Measurements from ENCODE around the gene NINJ1.
A peak's percentile ranks its signal among the peaks of the same experiment; 100 is the strongest.

The NINJ1 gene, protein sequence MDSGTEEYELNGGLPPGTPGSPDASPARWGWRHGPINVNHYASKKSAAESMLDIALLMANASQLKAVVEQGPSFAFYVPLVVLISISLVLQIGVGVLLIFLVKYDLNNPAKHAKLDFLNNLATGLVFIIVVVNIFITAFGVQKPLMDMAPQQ

DNA sequence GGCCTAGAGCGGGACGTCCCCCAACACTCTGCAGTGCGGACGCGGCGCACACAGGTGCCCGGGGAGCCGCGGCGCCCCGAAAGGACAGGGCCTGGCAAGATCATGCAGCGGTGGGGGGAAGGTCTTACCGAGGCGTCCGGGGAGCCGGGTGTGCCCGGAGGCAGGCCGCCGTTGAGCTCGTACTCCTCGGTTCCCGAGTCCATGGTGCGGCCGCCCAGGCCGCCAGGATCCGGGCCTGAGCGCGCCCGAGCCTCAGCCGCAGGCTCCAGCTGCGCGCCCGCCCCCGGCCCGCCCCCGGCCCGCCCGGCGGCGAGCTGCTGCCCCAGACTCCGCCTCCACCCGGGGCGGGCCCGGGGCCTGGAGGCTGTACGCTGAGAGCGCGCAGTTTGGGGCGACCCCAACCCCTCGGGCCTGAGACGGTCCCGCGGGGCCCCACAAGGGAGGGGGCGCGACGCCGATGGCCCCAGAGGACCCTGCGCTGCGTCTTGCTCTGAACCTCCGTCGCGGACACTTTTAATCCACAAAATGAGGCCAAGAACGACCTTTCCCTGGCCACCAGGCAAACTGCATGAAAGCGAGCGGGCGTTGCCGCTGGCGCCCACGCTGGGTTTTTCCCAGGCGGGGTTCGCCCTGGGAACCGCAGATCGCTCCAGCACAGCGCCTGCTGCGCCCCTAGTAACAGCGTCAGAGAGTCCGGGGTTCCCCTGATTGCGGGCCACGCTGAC, at the start of gene NINJ1:
TSS of gene NINJ1 (minus strand) at position 237 of the 725 bp plus-strand sequence. CDS start at position 203, 34 bp downstream.
- DNase-seq (ENCODE audit: low spot score) = peak; percentile 90

DNA sequence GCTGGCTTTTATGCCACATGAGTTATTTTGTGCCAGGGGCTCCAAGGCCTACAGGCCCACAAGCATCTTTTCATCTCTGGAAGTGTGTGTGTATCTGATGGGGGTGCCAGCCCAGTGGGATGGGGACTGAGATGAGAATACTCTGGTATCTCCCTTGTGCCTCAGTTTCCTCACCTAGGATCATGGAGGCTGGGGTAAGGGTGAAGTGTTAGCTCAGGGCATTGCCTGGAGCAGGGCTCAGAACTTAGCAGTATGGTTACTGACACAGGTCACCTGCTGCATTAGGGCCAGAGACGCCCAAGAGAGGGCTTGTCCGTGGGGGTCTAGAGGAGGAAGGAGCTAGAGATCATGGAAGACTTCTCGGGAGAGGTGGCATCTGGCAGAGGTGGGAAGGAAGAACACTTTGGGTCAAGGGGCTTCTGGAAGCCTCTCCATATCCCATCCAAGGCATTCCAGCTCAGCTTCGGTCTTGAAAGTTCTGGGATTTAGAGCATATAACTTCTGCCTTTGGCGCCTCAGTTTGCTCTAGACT, 49.1 kb upstream of the NINJ1 start:
- DNase-seq (ENCODE audit: low spot score) = no peak

- DNase-seq (ENCODE audit: low spot score) = no peak
Observed at GRCh38 chr9:93182572-93182971, 48.5 kb upstream of the NINJ1 start.

DNA sequence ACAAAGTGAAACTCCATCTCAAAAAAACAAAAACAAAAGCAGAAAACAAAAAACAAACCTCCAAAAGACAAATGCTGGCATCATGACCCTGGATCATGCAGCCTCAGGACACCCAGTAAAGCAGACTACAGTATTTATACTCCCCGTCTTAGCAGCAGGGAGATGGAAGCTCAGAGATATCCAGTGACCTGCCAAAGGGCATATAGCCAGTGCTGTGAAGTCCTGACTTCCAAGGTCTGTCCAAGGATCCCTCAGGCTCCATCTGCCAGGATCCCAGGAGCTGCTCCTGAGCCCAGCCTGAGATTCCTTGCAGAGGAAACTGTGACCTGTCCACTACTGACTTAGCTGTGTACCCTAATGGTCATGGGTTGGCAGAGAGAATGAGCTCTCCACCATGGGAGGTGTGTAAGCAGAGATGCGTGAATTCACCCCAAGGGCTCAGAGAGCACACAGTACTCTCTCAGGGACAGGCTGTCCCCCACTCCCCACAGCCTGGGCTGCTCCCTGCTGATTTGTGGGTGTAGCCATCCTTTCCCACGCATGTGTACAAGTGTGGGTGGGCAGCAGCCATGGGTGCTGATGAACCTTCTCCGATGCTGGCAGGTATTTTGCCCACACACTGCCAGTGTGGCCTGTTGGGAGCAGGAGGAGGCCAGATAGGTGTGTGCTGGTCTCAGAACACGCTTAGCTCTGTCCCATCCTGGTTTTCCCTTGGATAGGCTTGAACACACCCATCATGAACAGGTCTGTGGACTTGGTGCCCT, 47.8 kb upstream of the NINJ1 start:
- no peak for DNase-seq (ENCODE audit: low spot score)

DNA sequence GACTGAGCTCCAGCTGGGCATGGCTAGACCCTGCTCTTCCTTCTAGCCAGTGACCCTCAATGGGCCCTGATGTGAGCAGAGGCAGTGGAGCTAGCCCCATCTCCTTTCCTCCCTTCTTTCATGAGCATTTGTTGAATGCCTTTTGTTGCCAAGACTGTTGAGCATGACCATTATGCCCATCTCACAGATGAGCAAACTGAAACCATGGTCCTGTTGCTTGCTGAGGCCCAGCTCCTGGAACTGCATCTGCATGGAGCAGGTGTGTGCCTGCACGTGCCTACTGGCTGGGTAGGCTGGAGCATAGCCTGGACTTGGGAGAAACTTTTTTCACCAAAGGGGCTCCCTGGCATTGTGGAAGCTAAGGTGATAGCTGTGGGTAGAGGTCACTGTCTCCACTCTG, 46.9 kb upstream of the NINJ1 start:
- no peak for DNase-seq (ENCODE audit: low spot score)

- no peak for DNase-seq (ENCODE audit: low spot score)
Observed at GRCh38 chr9:93178851-93179786, 45.1 kb upstream of the NINJ1 start.

DNA sequence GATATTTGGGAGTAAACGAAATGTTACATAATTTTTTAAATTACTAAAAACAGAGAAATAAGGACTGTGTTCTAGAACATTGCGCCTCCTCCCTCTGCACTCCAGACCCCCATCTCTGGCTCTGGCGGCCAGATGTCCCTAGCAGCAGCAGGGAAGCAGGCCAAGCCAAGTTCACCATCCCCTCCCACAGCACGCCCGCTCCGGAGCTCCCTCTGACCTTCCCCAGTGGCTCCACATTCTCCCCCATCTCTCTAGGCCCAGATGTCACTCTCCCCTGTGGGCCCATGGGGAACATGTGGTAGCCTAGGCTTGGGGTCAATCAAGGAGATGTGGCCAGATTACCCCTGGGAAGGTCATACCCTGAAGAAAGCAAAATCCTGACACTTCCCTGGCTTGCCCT, 43.6 kb upstream of the NINJ1 start:
- no peak for DNase-seq (ENCODE audit: low spot score)

DNA sequence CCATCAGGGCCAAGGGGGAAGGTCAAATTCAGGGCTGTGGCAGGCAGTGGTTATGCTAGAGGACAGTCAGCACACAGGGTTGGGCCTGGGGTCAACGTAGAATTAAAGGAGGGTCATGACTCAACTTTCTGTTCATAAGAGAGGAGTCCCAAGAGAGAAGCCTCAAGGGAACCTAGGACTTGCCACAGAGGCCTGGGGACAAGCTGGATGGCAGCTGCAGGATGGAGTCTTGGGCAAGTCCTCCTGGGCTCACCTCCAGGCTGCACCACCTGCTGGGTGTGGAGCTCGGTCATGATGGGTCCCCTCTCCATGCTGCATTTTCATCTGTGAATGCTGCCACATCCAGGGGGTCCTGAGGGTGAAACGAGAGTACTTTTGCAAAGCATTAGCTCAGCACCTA, 40.9 kb upstream of the NINJ1 start:
- no peak for DNase-seq (ENCODE audit: low spot score)

DNA sequence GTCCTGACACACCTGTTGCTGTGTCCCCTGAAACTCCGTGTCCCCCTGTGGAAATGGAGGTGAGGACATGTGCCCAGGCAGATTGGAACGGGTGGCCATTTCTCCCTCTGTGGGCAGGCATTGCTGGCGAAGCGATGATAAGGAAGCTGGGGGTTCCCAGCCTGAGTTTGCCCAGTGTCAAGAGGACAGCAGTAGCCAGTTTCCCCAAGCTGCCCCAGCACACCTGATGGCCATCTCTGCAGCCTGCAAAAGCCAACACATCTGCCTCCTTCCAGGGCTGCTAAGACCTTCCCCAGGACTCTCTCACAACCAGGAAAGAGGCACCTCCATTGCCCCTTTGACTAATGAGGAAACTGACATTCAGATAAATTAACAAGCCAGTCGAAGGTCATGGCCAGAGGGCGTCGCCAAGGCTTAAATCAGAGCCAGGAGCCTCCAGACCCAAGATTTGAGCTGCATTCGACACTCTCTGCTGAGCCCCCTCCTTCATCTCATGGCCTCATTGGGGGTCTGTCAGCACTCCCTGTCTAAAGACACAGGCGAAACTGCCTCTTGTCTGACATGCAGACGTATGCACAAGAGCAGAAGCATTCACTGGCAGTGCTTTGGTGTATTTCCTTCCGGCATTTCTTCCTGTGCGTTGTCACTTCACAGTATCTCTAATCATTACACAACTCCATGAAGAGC, 39.5 kb upstream of the NINJ1 start:
- DNase-seq (ENCODE audit: low spot score) = no peak

- DNase-seq (ENCODE audit: low spot score) = no peak
Observed at GRCh38 chr9:93172666-93173364, 38.8 kb upstream of the NINJ1 start.

DNA sequence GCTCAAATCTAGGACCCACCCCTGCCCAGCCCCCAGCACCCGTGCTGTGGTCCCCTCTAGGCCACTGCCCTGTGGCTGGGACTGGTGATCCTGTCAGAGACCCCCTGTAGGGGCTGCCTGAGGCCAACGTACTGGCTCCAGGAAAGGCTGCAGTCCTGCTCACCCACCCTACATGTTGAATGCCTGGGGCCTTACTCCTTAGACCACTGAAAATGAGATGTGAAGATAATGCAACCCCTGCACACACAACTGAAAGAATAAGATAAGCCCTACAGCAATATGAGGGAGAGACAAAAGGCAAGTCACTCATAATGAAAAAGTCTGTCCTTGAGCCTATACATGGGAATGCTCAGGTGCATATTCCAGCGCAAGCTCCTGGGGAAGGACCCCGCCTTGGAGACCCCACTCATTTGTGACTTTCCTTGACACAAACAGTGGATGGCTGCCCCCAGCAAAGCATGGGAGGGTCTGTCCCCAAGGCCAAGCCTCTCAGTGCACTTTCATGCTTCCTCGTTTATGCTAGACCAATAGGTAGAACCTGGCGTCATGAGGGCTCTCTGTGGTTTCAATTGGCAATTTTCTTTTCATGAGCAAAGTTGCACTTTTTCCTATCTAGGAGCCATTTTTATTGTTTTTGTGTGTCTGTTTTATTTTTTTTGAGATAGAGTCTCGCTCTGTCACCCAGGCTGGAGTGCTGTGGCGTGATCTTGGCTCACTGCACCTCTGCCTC, 37.4 kb upstream of the NINJ1 start:
- DNase-seq (ENCODE audit: low spot score) = no peak

GRCh38 chr9:93170571-93170970, 36.5 kb upstream of the NINJ1 start:
- no peak for DNase-seq (ENCODE audit: low spot score)

- no peak for DNase-seq (ENCODE audit: low spot score)
Observed at GRCh38 chr9:93169444-93169843, 35.4 kb upstream of the NINJ1 start.

DNA sequence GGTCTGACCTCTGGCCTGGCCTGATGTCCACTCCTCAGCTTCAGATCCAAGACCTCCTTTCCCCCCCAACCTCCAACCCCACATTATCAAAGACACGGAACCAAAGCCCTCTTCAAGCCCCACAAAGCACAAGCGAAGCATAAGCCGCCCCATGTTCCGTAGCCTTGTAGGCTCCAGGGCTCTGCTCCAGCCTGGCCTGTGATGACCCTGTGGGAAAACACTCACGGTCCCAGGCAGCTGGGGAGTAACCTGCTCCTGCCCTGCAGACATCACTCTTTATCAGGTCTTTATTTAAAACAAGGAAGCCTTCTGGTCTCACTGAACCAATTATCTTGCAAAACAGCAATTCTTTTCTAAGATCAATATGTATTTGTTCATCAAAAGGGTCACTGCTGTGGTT, 34.5 kb upstream of the NINJ1 start:
- DNase-seq (ENCODE audit: low spot score) = no peak

DNA sequence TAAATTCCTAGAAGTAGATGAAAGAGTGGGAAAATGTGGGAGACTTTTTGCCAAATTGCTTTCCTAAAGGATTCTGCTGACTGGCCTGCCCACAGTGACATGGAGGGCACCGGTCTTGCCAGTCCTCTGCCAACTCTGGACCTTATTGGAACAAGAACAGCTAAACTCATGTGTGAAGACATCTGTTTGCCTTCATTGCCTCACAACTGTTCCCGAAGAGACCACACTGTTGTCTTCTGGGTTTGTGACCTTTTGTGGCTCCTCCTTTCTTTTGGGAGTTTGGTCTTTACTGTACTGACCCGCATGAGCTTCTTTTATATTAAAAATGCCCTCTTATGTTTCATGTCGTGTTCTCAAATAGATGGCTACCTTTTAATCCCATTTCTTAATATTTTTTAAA, 33.8 kb upstream of the NINJ1 start:
- DNase-seq (ENCODE audit: low spot score) = no peak

GRCh38 chr9:93167185-93167584, 33.1 kb upstream of the NINJ1 start:
- no peak for DNase-seq (ENCODE audit: low spot score)

- DNase-seq (ENCODE audit: low spot score) = no peak
Observed at GRCh38 chr9:93166699-93167098, 32.6 kb upstream of the NINJ1 start.

GRCh38 chr9:93164085-93164484, 30.0 kb upstream of the NINJ1 start:
- DNase-seq (ENCODE audit: low spot score) = no peak

DNA sequence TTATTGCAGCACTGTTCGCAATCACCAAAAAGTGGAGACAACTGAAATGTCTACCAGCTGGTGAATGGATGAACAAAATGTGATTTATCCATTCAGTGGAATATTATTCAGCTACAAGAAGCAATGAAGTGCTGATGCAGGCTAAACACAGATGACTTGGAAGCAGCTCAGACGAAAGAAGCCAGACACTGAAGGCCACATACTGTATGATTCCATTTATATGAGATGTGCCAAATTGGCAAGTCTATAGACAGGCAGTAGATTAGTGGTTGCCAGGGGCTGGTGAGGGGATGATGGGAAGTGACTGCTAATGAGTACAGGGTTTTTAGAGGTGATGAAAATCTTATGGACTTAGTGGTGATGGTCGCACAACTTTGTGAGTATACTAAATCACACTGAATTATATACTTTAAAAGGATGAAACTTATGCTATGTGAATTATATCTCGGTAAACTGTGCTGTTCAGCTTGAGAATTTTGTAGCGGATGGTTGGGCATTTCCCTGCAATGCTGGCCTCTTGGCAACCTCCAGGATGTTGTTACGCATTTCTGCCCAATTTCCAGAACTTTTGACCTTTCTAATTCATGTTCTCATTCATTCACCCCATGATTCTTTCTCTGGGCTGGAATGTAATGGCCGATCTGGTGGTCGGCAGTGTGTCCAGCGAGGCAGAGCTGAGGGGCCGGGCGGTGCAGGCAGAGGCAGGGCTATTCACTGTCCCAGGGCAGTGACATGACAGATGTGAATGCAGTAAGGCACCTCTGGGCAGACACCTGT, 27.9 kb upstream of the NINJ1 start:
- DNase-seq (ENCODE audit: low spot score) = no peak
